Measurements from ENCODE around the gene INSM1. TPM values are rescaled to one million over a fixed set of nuclear protein-coding genes. Genes with fewer than 3 reads are reported as not detected.

Gene INSM1
- total RNA-seq, 1 experiment from 2014 or later = 0.07 TPM

GRCh38 chr20:20410678-20411077 is 42.8 kb downstream of the INSM1 start:
- Histone ChIP-seq H3K27me3 (ENCODE audit: insufficient read depth, low read length) (no peaks in the 10 kb centered on the region), H3K4me1 (ENCODE audit: control insufficient read depth in 1 of 2, insufficient read depth in 2 of 2, low read length in 2 of 2) (no peaks in the 10 kb centered on the region), H4K20me1 (ENCODE audit: insufficient read depth) (no peaks in the 10 kb centered on the region), H2AFZ (ENCODE audit: low read depth, low read length, poor library complexity, severe bottlenecking) (no peak overlapping the region), H3K79me2 (ENCODE audit: insufficient read depth, low read length) (no peaks in the 10 kb centered on the region), H3K27ac (ENCODE audit: low read depth, low read length) (no peak overlapping the region), H3K9ac (ENCODE audit: low read length) (no peak overlapping the region), H3K9me2 (ENCODE audit: insufficient read depth) (no peaks in the 10 kb centered on the region), H3K4me3 (replicated peaks in 1 of 2; ENCODE audit: low read depth in 1 of 2, low read length in 2 of 2) (no peak overlapping the region), H3K9me3 (ENCODE audit: control insufficient read depth in 1 of 2, insufficient read depth in 1 of 2, low read depth in 1 of 2, low read length in 2 of 2) (no peaks in the 10 kb centered on the region), H3K4me2 (ENCODE audit: low read length) (no peak overlapping the region), H3K36me3 (ENCODE audit: control insufficient read depth in 1 of 2, insufficient read depth in 2 of 2, low read length in 2 of 2) (no peaks in the 10 kb centered on the region)
- DNase-seq (ENCODE audit: low read depth, low spot score) (no peak), ATAC-seq (no peak)
- ChIA-PET RAD21 (ENCODE audit: low non-redundant PET in 1 of 2, low total read pairs in 2 of 2, uncharacterized antibody in 2 of 2, unreplicated experiment in 2 of 2) (no interaction called here), POLR2A (no interaction called here), CTCF (no interaction called here)
- TF ChIP-seq RAD21 (IDR thresholded peaks at IDR 0.05; ENCODE audit: low read depth) (no peak), POLR2A (IDR thresholded peaks at IDR 0.05; ENCODE audit: borderline replicate concordance, extremely low read depth, insufficient read depth, insufficient read length) (no peak), TCF7L2 (IDR thresholded peaks at IDR 0.05; ENCODE audit: borderline replicate concordance, extremely low read depth, insufficient read depth, insufficient read length) (no peak), JUND (IDR thresholded peaks at IDR 0.05) (no peak), ELF1 (IDR thresholded peaks at IDR 0.05; ENCODE audit: borderline replicate concordance, low read depth) (no peak), POLR2AphosphoS5 (IDR thresholded peaks at IDR 0.05; ENCODE audit: low read depth, low read length) (no peak), EZH2phosphoT487 (IDR thresholded peaks at IDR 0.05; ENCODE audit: borderline replicate concordance) (no peak), ZBTB33 (IDR thresholded peaks at IDR 0.05; ENCODE audit: extremely low read depth, insufficient replicate concordance, low read length) (no peak), REST (IDR thresholded peaks at IDR 0.05; ENCODE audit: low read depth) (no peak), CEBPB (IDR thresholded peaks at IDR 0.05; ENCODE audit: low read depth) (no peak), SRF (IDR thresholded peaks at IDR 0.05; ENCODE audit: low read depth) (no peak), SIN3A (IDR thresholded peaks at IDR 0.05; ENCODE audit: low read depth) (no peak), SP1 (IDR thresholded peaks at IDR 0.05; ENCODE audit: low read depth) (no peak), MAX (IDR thresholded peaks at IDR 0.05) (no peak), EZH2 (IDR thresholded peaks at IDR 0.05) (no peak), FOSL1 (IDR thresholded peaks at IDR 0.05; ENCODE audit: low read depth) (no peak)
- BruUV-seq (replicated peaks) = no TSS peak
- intact Hi-C loops (cut with micrococcal nuclease) = no loop called here
